Measurements from ENCODE around the gene ACSF2.
"Not testable (repeated sequence)": the region's sequence is repeated elsewhere in the genome, so short reads cannot be mapped to it uniquely, and the experiment has no call there.

GRCh38 chr17:50405351-50405750 lies 20.7 kb upstream of the ACSF2 start:
- not testable (repeated sequence) for TF ChIP-seq POLR2A (IDR thresholded peaks at IDR 0.05)
- TF ChIP-seq, protein P1, sequence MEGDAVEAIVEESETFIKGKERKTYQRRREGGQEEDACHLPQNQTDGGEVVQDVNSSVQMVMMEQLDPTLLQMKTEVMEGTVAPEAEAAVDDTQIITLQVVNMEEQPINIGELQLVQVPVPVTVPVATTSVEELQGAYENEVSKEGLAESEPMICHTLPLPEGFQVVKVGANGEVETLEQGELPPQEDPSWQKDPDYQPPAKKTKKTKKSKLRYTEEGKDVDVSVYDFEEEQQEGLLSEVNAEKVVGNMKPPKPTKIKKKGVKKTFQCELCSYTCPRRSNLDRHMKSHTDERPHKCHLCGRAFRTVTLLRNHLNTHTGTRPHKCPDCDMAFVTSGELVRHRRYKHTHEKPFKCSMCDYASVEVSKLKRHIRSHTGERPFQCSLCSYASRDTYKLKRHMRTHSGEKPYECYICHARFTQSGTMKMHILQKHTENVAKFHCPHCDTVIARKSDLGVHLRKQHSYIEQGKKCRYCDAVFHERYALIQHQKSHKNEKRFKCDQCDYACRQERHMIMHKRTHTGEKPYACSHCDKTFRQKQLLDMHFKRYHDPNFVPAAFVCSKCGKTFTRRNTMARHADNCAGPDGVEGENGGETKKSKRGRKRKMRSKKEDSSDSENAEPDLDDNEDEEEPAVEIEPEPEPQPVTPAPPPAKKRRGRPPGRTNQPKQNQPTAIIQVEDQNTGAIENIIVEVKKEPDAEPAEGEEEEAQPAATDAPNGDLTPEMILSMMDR (IDR thresholded peaks at IDR 0.05), result not testable (repeated sequence)

All from tibial nerve (tissue), 3 donors.